ENCODE results near the gene APH1B.

APH1B gene

GRCh38 chr15:63357731-63358130, 80.3 kb downstream of the APH1B start:
- DNase-seq: no peak

- no peak for DNase-seq
Measured at GRCh38 chr15:63358241-63359029, 81.0 kb downstream of the APH1B start.

All from HCEC 1CT (cell line).